HepG2 (cell line): ENCODE measurements around the gene MNX1. TPM values are rescaled to one million over a fixed set of nuclear protein-coding genes. Genes with fewer than 3 reads are reported as not detected.

Experiments used
- BCL6 ChIP-seq: IDR thresholded peaks from 2 replicates; pipeline ENCODE4 v1.6.1; 2016; ENCODE audit warnings: missing genetic modification reagents, missing compliant biosample characterization
- DZIP1 ChIP-seq: sonication (generic); formaldehyde crosslinking; IDR thresholded peaks from 2 replicates; pipeline ENCODE4 v1.5.0; 2020; ENCODE audit warnings: mild to moderate bottlenecking, missing genetic modification reagents
- HIC2 ChIP-seq: sonication (generic); formaldehyde crosslinking; IDR thresholded peaks from 2 replicates; pipeline ENCODE4 v1.9.0; 2022; ENCODE audit warnings: low read depth, missing genetic modification reagents
- HMG20A ChIP-seq: IDR thresholded peaks from 2 replicates; pipeline ENCODE4 v1.6.1; 2016; ENCODE audit warnings: borderline replicate concordance
- MXD3 ChIP-seq: IDR thresholded peaks from 2 replicates; pipeline ENCODE4 v1.6.1; 2016; ENCODE audit warnings: mild to moderate bottlenecking, missing biosample characterization, missing genetic modification reagents
- PHB2 ChIP-seq: fragments of 450-650 bp; IDR thresholded peaks from 2 replicates; pipeline ENCODE4 v1.6.1; 2018; ENCODE audit not compliant: partially characterized antibody
- SCMH1 ChIP-seq: sonication (generic); formaldehyde crosslinking; IDR thresholded peaks from 2 replicates; pipeline ENCODE4 v1.9.0; 2021; ENCODE audit warnings: missing genetic modification reagents, mild to moderate bottlenecking, borderline replicate concordance
- TFDP1 ChIP-seq: IDR thresholded peaks from 2 replicates; pipeline ENCODE4 v1.6.1; 2016; ENCODE audit warnings: missing compliant biosample characterization, missing genetic modification reagents, borderline replicate concordance
- WIZ ChIP-seq: sonication (generic); formaldehyde crosslinking; IDR thresholded peaks from 2 replicates; pipeline ENCODE4 v1.5.1; 2020; ENCODE audit warnings: mild to moderate bottlenecking, missing genetic modification reagents
- ZFAT ChIP-seq: sonication (generic); formaldehyde crosslinking; conservative IDR thresholded peaks from 2 replicates; pipeline ENCODE4 v1.8.1; 2023; ENCODE audit warnings: missing genetic modification reagents, inconsistent platforms
- ZNF567 ChIP-seq: sonication (generic); formaldehyde crosslinking; IDR thresholded peaks from 2 replicates; pipeline ENCODE4 v1.8.1; 2023; ENCODE audit warnings: mild to moderate bottlenecking, missing genetic modification reagents, borderline replicate concordance
- ZNF749 ChIP-seq: sonication (generic); formaldehyde crosslinking; IDR thresholded peaks from 2 replicates; pipeline ENCODE4 v1.8.0; 2022; ENCODE audit warnings: mild to moderate bottlenecking, missing genetic modification reagents, moderate library complexity, borderline replicate concordance
- ZNF781 ChIP-seq: sonication (generic); formaldehyde crosslinking; IDR thresholded peaks from 2 replicates; pipeline ENCODE4 v1.5.1; 2020; ENCODE audit warnings: borderline replicate concordance, mild to moderate bottlenecking, missing genetic modification reagents; ENCODE audit errors: not compliant biosample characterization
- polyA plus RNA-seq, 8 experiments: library from polyadenylated mRNA; depleted of rRNA in 3 of 8; stranded (reverse) in 7 of 8; unstranded in 1 of 8; fragments of >200 nt; fragmentation: Illumina TruSeq in 4 of 8; extraction: Trizol in 4 of 8; gene quantifications; 2 replicates each; pipeline versions ENCODE4 v1.2.1 to v1.2.3, GENCODE V29; 2011 to 2016; ENCODE audit warnings: low read depth in 4 of 8, missing spikeins in 1 of 8, mixed read lengths in 1 of 8; ENCODE audit not compliant: insufficient read depth in 1 of 8
- total RNA-seq, 5 experiments: library from RNA; depleted of rRNA; stranded (reverse); fragments of >200 nt; fragmentation: Illumina TruSeq; extraction: Trizol; gene quantifications; 2 replicates each; pipeline ENCODE4 v1.2.3, GENCODE V29; 2016; ENCODE audit warnings: low read depth in 1 of 5
- TF ChIP-seq, protein P1 (sequence below): sonication (generic); formaldehyde crosslinking; conservative IDR thresholded peaks from 2 replicates; pipeline ENCODE4 v1.4.0; 2020; ENCODE audit warnings: mild to moderate bottlenecking, missing genetic modification reagents, moderate library complexity
- TF ChIP-seq, protein P2 (sequence below): sonication (generic); formaldehyde crosslinking; conservative IDR thresholded peaks from 2 replicates; pipeline ENCODE4 v1.5.0; 2020; ENCODE audit warnings: missing genetic modification reagents
- TF ChIP-seq, protein P3 (sequence below): sonication (generic); formaldehyde crosslinking; IDR thresholded peaks from 2 replicates; pipeline ENCODE4 v1.4.0; 2020; ENCODE audit warnings: mild to moderate bottlenecking, missing genetic modification reagents

The MNX1 gene
- total and polyA plus RNA-seq, 2 of the 13 experiments (the other 11 are each of a cell fraction or from before 2014, with no cell fraction given): 0.94 to 6.1 TPM

DNA sequence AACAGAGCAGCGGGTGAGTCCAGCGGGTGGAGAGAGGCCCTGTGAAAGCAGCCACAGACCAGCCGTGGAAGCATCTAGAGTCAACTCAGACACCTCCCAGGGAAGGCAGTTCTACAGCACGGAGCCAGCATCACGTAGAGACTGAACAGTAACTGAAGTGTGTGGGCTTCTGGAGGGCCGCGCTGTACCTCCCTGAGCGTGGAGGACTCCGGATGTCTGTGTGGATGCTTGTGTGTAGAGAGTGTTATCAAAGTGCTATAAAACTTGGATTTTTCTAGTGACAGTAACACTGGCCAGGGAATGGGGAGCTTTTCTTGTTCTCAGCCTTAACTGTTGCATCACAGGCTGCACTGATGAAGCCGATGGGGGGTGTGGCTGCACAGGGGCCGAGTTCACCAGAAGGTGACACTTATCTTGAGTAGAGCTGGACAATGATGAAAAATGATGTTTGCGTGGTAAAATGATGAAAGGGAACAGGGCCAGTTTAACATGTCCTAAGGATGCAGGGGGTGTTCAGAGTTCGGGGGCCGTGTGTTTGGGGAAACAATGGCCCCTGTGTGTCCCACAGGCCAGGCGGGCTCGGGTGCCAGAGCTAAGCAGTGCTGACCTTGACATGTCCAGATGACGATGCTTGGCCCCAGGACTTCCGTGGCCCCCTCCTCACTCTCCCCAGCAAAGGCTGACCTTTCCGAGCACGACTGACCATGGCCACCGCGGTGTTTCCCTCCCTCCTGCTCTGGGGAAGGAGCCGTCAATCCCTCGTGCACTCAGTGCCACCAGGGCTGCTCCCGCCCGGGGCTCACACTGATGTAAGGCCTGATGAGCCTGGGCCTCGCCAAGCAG, 21.9 kb downstream of the MNX1 start (continued):
- TF ChIP-seq, protein P1, sequence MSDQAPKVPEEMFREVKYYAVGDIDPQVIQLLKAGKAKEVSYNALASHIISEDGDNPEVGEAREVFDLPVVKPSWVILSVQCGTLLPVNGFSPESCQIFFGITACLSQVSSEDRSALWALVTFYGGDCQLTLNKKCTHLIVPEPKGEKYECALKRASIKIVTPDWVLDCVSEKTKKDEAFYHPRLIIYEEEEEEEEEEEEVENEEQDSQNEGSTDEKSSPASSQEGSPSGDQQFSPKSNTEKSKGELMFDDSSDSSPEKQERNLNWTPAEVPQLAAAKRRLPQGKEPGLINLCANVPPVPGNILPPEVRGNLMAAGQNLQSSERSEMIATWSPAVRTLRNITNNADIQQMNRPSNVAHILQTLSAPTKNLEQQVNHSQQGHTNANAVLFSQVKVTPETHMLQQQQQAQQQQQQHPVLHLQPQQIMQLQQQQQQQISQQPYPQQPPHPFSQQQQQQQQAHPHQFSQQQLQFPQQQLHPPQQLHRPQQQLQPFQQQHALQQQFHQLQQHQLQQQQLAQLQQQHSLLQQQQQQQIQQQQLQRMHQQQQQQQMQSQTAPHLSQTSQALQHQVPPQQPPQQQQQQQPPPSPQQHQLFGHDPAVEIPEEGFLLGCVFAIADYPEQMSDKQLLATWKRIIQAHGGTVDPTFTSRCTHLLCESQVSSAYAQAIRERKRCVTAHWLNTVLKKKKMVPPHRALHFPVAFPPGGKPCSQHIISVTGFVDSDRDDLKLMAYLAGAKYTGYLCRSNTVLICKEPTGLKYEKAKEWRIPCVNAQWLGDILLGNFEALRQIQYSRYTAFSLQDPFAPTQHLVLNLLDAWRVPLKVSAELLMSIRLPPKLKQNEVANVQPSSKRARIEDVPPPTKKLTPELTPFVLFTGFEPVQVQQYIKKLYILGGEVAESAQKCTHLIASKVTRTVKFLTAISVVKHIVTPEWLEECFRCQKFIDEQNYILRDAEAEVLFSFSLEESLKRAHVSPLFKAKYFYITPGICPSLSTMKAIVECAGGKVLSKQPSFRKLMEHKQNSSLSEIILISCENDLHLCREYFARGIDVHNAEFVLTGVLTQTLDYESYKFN (CRISPR knock-in tag): peak; percentile 83
- TF ChIP-seq ZNF749 (CRISPR knock-in tag) (no peak), BCL6 (CRISPR knock-in tag) (peak; percentile 76), WIZ (CRISPR knock-in tag) (no peak), HIC2 (no peak), DZIP1 (no peak), HMG20A (CRISPR knock-in tag) (peak; percentile 67), TFDP1 (CRISPR knock-in tag) (peak; percentile 82; the same call in 1 of the 2 replicates), ZFAT (CRISPR knock-in tag) (no peak), MXD3 (CRISPR knock-in tag) (no peak), ZNF781 (CRISPR knock-in tag) (peak; percentile 6), ZNF567 (CRISPR knock-in tag) (no peak), SCMH1 (CRISPR knock-in tag) (no peak), PHB2 (no peak)
- TF ChIP-seq, protein P2, sequence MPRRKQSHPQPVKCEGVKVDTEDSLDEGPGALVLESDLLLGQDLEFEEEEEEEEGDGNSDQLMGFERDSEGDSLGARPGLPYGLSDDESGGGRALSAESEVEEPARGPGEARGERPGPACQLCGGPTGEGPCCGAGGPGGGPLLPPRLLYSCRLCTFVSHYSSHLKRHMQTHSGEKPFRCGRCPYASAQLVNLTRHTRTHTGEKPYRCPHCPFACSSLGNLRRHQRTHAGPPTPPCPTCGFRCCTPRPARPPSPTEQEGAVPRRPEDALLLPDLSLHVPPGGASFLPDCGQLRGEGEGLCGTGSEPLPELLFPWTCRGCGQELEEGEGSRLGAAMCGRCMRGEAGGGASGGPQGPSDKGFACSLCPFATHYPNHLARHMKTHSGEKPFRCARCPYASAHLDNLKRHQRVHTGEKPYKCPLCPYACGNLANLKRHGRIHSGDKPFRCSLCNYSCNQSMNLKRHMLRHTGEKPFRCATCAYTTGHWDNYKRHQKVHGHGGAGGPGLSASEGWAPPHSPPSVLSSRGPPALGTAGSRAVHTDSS (CRISPR knock-in tag): no peak
- TF ChIP-seq, protein P3, sequence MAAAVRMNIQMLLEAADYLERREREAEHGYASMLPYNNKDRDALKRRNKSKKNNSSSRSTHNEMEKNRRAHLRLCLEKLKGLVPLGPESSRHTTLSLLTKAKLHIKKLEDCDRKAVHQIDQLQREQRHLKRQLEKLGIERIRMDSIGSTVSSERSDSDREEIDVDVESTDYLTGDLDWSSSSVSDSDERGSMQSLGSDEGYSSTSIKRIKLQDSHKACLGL (CRISPR knock-in tag): no peak
